Thymus (tissue), 11 donors: ENCODE results near the gene WIPF1. TPM values are rescaled to one million over a fixed set of nuclear protein-coding genes. Genes with fewer than 3 reads are reported as not detected.

ENCODE experiments used
- DNase-seq, 9 donors: peaks; one replicate each; pipeline ENCODE4 v3.0.0-alpha.2; 2013; ENCODE audit warnings: low spot score in 9 of 9, low read depth in 6 of 9, missing footprints in 1 of 9
- H3K27ac ChIP-seq, 2 donors: one replicate each; pipeline ENCODE4 v1.5.1; 2013; ENCODE audit warnings: control low read depth in 1 of 2, low read depth in 1 of 2, low read length in 1 of 2, mild to moderate bottlenecking in 1 of 2, moderate library complexity in 1 of 2
- H3K27me3 ChIP-seq, 2 donors: one replicate each; pipeline ENCODE4 v1.5.1; 2013; ENCODE audit warnings: low read length in 1 of 2; ENCODE audit not compliant: control insufficient read depth in 2 of 2, insufficient read depth in 1 of 2
- H3K36me3 ChIP-seq, 2 donors: one replicate each; pipeline ENCODE4 v1.5.1; 2013; ENCODE audit warnings: low read length in 1 of 2, mild to moderate bottlenecking in 1 of 2, moderate library complexity in 1 of 2; ENCODE audit not compliant: control insufficient read depth in 2 of 2, insufficient read depth in 2 of 2
- H3K4me1 ChIP-seq, 2 donors: one replicate each; pipeline ENCODE4 v1.5.1; 2013; ENCODE audit warnings: low read length in 2 of 2; ENCODE audit not compliant: control insufficient read depth in 2 of 2, insufficient read depth in 2 of 2
- H3K4me3 ChIP-seq, 2 donors: one replicate each; pipeline ENCODE4 v1.5.1; 2013; ENCODE audit warnings: low read length in 2 of 2, control low read depth in 1 of 2, mild to moderate bottlenecking in 1 of 2
- H3K9me3 ChIP-seq, 2 donors: one replicate each; pipeline ENCODE4 v1.5.1; 2013; ENCODE audit warnings: low read length in 1 of 2, mild to moderate bottlenecking in 1 of 2; ENCODE audit not compliant: control insufficient read depth in 2 of 2, insufficient read depth in 1 of 2
- WGBS: extraction: QIAGEN DNeasy Blood & Tissue Kit; methylation state at CpG from one replicate; pipeline ENCODE4 v1.1.7; 2013; 5-methylcytosine and 5-hydroxymethylcytosine counted together
- polyA plus RNA-seq: library from polyadenylated mRNA; stranded (reverse); fragments of 200-250 nt; gene quantifications from one replicate; pipeline ENCODE4 v1.2.3, GENCODE V29; 2013
- total RNA-seq: library from RNA; stranded (reverse); fragments of 120-200 nt; gene quantifications from one replicate; pipeline ENCODE4 v1.2.4, GENCODE V29; 2013
- donor health status: healthy.

Gene WIPF1
- total and polyA plus RNA-seq, 2 donors = 21.9 to 65.0 TPM

- 9% methylated on average over 13 of the region's 13 CpGs for WGBS
- DNase-seq = peak in 8 of 9 donors; percentile 41 to 85 (median 61)
- H3K27ac ChIP-seq = peak overlapping the region; percentile 90 to 93
- peak overlapping the region; percentile 62 to 68 for H3K4me3 ChIP-seq
- no peaks in the 10 kb centered on the region for H3K9me3 ChIP-seq
- peaks cover 0 to 20% of the 10 kb centered on the region in 2 donors for H3K36me3 ChIP-seq
- H3K27me3 ChIP-seq = no peaks in the 10 kb centered on the region
- H3K4me1 ChIP-seq = peaks cover 18 to 45% of the 10 kb centered on the region in 2 donors
Measured at GRCh38 chr2:174634130-174635014, 36.8 kb upstream of the WIPF1 start.

GRCh38 chr2:174633623-174633930, 36.0 kb upstream of the WIPF1 start:
- H3K36me3 ChIP-seq = peaks cover under 1 to 28% of the 10 kb centered on the region in 2 donors
- H3K27me3 ChIP-seq = no peaks in the 10 kb centered on the region
- H3K9me3 ChIP-seq = no peaks in the 10 kb centered on the region
- H3K4me3 ChIP-seq = peak overlapping the region; percentile 62 to 68
- peak in 2 of 9 donors; percentile 27 to 65 for DNase-seq
- peak overlapping the region; percentile 90 to 91 for H3K27ac ChIP-seq
- H3K4me1 ChIP-seq = peaks cover 18 to 47% of the 10 kb centered on the region in 2 donors
- 5% methylated on average over 8 of the region's 8 CpGs for WGBS

GRCh38 chr2:174632841-174633622, 35.4 kb upstream of the WIPF1 start:
- Histone ChIP-seq H3K4me1 (peaks cover 18 to 47% of the 10 kb centered on the region in 2 donors), H3K9me3 (no peaks in the 10 kb centered on the region), H3K27me3 (no peaks in the 10 kb centered on the region), H3K4me3 (peak overlapping the region; percentile 62 to 68), H3K27ac (peak overlapping the region; percentile 90 to 91), H3K36me3 (peaks cover 5 to 34% of the 10 kb centered on the region in 2 donors)
- WGBS = 6% methylated on average over 7 of the region's 7 CpGs
- DNase-seq = peak in 4 of 9 donors; percentile 25 to 67 (median 42)

GRCh38 chr2:174631009-174631981, 33.7 kb upstream of the WIPF1 start:
- H3K4me3 ChIP-seq = no peak overlapping the region
- peaks cover 18 to 47% of the 10 kb centered on the region in 2 donors for H3K4me1 ChIP-seq
- no peaks in the 10 kb centered on the region for H3K27me3 ChIP-seq
- H3K36me3 ChIP-seq = peaks cover 12 to 47% of the 10 kb centered on the region in 2 donors
- no peak for DNase-seq
- no peak overlapping the region for H3K27ac ChIP-seq
- no peaks in the 10 kb centered on the region for H3K9me3 ChIP-seq
- WGBS = 96% methylated on average over 11 of the region's 11 CpGs

- H3K4me1 ChIP-seq = peaks cover 14 to 40% of the 10 kb centered on the region in 2 donors
- no peaks in the 10 kb centered on the region for H3K27me3 ChIP-seq
- no peaks in the 10 kb centered on the region for H3K9me3 ChIP-seq
- H3K27ac ChIP-seq = no peak overlapping the region
- no peak for DNase-seq
- peaks cover 19 to 53% of the 10 kb centered on the region in 2 donors for H3K36me3 ChIP-seq
- no peak overlapping the region for H3K4me3 ChIP-seq
- WGBS = 96% methylated on average over 3 of the region's 3 CpGs
Measured at GRCh38 chr2:174630107-174630506, 32.5 kb upstream of the WIPF1 start.

- Histone ChIP-seq H3K4me1 (peaks cover 9 to 34% of the 10 kb centered on the region in 2 donors), H3K36me3 (peaks cover 24 to 59% of the 10 kb centered on the region in 2 donors), H3K27me3 (no peaks in the 10 kb centered on the region), H3K9me3 (no peaks in the 10 kb centered on the region), H3K4me3 (no peak overlapping the region), H3K27ac (no peak overlapping the region)
- WGBS = 88% methylated on average over 6 of the region's 6 CpGs
- peak in 1 of 9 donors; percentile 28 for DNase-seq
Measured at GRCh38 chr2:174629506-174629905, 31.9 kb upstream of the WIPF1 start.

GRCh38 chr2:174628528-174629169, 31.0 kb upstream of the WIPF1 start:
- no peak overlapping the region for H3K4me3 ChIP-seq
- H3K27me3 ChIP-seq = no peaks in the 10 kb centered on the region
- DNase-seq = no peak
- peaks cover 9 to 29% of the 10 kb centered on the region in 2 donors for H3K4me1 ChIP-seq
- H3K36me3 ChIP-seq = peaks cover 26 to 68% of the 10 kb centered on the region in 2 donors
- no peak overlapping the region for H3K27ac ChIP-seq
- H3K9me3 ChIP-seq = no peaks in the 10 kb centered on the region
- WGBS = 96% methylated on average over 2 of the region's 2 CpGs

GRCh38 chr2:174627216-174627615, 29.6 kb upstream of the WIPF1 start:
- Histone ChIP-seq H3K9me3 (no peaks in the 10 kb centered on the region), H3K4me3 (no peak overlapping the region), H3K4me1 (peaks cover 5 to 16% of the 10 kb centered on the region in 2 donors), H3K27ac (no peak overlapping the region), H3K36me3 (peaks cover 29 to 76% of the 10 kb centered on the region in 2 donors), H3K27me3 (no peaks in the 10 kb centered on the region)
- no peak for DNase-seq
